ENCODE results near the gene TRAIP.

Gene TRAIP

GRCh38 chr3:49780080-49780974 lies 76.0 kb downstream of the TRAIP start:
- TF ChIP-seq CTCF (IDR thresholded peaks at IDR 0.05; ENCODE audit: insufficient read depth, missing control alignments), result no peak
- DNase-seq (ENCODE audit: insufficient read length, low spot score) (no peak), FAIRE-seq (no peak)

- TF ChIP-seq CTCF (IDR thresholded peaks at IDR 0.05; ENCODE audit: insufficient read depth, missing control alignments), result no peak
- DNase-seq (ENCODE audit: insufficient read length, low spot score), result no peak
- no peak for FAIRE-seq
These were observed 76.8 kb downstream of the TRAIP start for GRCh38 chr3:49779358-49780079.
